ENCODE measurements around the gene GPRC5C.

DNA sequence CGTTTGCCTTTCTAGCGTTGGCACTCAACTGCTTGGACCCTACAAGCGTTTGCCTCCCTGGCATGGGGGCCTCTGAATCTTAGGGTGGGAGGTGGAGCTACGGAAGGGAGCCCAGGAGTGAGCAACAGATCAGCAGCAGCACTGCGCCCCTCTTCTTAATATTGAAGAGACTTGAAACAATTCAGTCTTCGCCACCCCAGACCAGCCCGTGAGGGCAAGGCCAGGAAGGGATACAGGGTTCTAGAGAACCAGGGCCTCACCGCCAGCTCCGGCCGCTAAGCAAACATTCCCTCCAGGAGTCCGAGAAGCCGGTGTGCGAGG is 1.5 kb upstream of the GPRC5C start:
- TF ChIP-seq, protein P1, sequence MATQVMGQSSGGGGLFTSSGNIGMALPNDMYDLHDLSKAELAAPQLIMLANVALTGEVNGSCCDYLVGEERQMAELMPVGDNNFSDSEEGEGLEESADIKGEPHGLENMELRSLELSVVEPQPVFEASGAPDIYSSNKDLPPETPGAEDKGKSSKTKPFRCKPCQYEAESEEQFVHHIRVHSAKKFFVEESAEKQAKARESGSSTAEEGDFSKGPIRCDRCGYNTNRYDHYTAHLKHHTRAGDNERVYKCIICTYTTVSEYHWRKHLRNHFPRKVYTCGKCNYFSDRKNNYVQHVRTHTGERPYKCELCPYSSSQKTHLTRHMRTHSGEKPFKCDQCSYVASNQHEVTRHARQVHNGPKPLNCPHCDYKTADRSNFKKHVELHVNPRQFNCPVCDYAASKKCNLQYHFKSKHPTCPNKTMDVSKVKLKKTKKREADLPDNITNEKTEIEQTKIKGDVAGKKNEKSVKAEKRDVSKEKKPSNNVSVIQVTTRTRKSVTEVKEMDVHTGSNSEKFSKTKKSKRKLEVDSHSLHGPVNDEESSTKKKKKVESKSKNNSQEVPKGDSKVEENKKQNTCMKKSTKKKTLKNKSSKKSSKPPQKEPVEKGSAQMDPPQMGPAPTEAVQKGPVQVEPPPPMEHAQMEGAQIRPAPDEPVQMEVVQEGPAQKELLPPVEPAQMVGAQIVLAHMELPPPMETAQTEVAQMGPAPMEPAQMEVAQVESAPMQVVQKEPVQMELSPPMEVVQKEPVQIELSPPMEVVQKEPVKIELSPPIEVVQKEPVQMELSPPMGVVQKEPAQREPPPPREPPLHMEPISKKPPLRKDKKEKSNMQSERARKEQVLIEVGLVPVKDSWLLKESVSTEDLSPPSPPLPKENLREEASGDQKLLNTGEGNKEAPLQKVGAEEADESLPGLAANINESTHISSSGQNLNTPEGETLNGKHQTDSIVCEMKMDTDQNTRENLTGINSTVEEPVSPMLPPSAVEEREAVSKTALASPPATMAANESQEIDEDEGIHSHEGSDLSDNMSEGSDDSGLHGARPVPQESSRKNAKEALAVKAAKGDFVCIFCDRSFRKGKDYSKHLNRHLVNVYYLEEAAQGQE (IDR thresholded peaks at IDR 0.05; ENCODE audit: insufficient replicate concordance, low read depth): no peak
- TF ChIP-seq POLR2AphosphoS5 (IDR thresholded peaks at IDR 0.05; ENCODE audit: low read depth): no peak
